Embryonic facial prominence (tissue), 1 donor: Measurements from ENCODE around the gene ADGRD1.

ENCODE experiments used
- DNase-seq: peaks from one replicate; pipeline ENCODE4 v3.0.0-alpha.2; 2016; ENCODE audit errors: extremely low spot score

Gene ADGRD1

GRCh38 chr12:131006036-131006735 is 52.5 kb downstream of the ADGRD1 start:
- DNase-seq = no peak

- DNase-seq = peak; percentile 43
Observed at GRCh38 chr12:131007031-131007739, 53.5 kb downstream of the ADGRD1 start.

GRCh38 chr12:131007740-131008117 is 54.0 kb downstream of the ADGRD1 start:
- DNase-seq = no peak

DNA sequence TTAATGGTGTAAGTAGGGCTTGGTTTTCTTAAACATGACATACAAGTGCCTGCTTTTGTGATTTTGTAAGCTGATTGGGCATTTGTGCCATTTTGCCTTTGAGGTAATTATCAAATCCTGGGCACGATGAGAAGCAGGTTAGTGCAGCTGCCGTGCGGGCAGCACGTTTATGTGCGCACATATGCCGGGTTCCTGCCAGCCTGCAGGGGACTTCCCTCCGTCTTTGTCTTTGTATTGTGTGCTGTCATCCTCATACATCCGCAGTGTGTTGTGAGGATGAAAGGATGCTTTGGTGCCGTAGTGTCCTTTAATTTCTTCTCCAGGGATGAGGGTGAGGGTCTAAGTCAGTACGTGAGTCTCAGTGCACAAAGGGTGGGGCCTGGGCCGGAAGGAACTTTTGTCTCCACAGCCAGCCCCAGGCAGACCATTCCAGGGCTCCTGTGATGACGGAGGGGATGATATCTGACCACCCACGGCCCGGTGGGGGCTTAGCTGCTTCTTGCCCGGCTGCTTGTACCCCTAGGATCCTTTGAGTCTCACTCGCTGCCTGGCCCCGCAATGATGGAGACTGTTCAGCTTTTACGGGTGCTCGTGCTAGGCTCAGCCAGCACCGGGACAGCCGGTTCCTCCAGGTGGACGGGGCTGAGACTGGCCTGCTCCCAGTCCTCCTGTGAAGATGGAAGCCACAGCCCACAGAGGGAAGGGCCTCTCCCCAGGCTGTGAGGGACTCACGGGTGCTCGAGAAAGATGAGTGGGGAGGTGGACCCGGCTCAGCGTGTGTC is 54.6 kb downstream of the ADGRD1 start:
- no peak for DNase-seq

- no peak for DNase-seq
Observed at GRCh38 chr12:131008913-131009270, 55.2 kb downstream of the ADGRD1 start.

DNA sequence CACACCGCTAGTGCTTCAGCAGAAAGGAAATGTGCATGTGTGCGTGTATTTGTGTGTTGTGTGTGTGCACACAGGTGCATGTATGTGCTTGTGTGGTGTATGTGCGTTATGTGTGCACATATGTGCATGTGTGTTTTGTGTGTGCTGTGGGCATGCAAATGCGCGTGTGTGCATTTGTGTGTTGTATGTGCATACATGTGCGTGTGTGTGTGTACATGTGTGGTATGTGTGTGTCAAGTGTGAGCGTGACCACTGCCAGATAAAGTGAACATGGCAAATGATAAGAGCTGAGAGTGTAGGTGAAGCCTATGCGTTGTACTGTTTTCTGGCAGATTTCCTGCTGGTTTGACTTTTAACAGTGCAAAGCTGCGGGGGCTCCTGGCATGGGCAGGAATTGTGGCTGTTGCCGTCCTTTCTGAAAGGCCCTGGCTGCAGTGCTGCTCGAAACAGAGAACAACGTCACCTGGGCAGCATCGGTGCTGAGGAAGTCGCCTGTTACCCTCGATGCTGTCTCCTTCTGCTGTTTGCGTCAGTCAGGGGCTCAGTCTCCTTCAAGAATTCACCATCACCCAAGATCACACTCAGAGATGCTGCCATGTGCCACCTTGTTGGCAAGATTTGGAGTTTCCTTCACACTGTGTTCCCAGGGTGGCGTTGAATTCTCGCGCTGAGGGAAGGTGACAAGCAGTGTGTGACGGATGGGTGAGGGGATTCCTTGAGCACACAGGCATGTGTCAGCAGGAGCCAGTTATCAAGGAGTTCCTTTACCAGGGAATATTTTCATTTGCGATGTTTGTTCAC is 56.1 kb downstream of the ADGRD1 start:
- DNase-seq = no peak

DNA sequence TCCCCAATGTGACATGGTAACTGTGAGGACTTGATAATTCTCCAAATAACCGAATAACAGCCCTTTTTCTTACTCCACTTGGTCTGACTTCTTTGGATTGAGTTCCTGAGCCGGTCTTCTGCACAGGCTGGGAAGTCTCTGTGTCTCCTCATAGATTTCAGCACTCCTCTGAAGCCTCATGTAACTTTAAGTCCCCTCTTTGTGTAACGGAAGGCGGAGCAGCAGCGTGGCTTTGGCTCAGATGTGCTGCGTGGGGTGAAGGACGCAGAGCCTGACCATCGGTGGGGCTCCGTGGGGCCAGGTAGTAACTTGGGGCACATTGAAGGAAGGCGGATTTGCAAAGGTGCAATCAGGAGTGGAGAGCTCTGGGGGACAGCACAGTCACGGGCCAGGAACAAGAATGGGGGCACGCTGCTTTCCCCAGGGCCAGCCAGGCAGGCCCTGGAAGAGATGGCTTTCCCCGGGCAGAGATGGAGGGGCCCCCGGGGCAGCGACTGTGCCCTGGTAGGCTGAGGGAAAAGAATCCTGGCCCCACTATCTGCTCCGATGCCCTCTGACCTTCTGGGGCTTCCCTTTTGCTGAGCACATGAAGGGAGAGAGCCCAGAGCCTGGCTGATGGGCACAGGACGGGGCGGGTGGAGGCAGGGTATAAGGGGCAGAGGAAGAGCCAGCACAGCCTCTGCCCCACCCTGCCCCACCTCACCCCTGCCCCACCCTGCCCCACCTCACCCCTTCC is 56.9 kb downstream of the ADGRD1 start:
- no peak for DNase-seq

DNA sequence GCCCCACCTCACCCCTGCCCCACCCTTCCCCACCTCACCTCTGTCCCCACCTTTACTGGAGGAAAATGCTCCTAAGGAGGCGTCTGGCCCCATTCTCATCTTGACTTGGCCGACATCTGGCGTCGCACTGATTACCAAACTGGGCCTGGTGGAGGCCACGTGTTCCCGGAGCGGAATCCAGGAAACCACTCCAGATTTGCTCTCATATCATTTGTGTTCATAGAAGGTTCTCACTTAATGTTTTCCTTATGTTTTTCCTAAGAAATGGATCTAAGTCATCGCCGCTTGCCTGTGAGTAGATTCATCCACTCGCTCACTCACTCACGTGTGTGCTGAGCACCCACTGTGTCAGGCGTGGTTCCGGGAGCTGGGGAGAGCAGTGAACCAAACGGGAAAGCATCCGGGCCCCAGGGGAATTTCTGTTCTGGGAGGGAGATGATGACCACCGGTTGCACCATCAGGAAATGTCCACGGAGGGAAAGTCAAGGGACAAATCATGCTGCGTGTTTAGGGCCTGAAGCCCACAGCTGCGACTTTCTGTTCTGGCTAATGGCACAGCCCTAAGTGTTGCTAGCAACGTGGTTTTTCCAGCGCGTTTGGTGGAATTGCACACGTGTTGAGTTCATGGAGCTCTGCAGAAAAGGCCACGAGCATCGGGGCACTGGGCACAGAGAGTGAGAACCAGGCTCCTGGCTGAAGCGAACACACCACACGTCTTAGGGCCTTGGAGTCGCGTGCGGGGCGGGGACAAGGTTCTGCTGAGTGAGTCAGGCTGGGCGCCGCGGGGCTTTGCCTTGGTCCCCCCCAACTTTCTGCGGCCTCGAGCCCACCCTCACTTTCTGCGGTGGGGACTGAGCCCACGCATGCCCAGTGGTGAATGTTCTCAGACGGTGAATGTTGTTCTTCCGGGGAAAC is 57.7 kb downstream of the ADGRD1 start:
- DNase-seq = peak; percentile 59

GRCh38 chr12:131012279-131013069 is 58.8 kb downstream of the ADGRD1 start:
- no peak for DNase-seq

DNA sequence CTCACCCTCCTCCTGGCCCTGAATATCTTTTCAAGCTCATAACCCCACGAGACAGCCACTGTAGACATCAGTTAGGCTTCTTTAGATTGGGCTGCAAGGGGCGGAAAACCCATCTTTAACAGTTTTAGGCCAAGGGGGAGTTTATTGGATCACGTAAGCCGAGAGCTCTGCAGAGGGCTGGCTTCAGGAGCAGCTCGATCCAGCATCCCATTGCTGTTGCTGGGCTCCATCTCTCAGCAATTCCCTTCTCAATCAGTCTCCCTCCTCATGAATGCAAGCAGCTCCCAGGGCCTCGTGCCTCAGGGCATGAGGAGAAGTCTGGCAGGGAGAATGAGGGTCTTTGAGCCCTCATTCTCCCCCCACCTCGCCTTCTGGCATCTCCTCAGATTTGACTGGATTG is 59.4 kb downstream of the ADGRD1 start:
- no peak for DNase-seq

GRCh38 chr12:131014343-131014742 is 60.6 kb downstream of the ADGRD1 start:
- no peak for DNase-seq

GRCh38 chr12:131015581-131016337 is 62.1 kb downstream of the ADGRD1 start:
- no peak for DNase-seq

DNA sequence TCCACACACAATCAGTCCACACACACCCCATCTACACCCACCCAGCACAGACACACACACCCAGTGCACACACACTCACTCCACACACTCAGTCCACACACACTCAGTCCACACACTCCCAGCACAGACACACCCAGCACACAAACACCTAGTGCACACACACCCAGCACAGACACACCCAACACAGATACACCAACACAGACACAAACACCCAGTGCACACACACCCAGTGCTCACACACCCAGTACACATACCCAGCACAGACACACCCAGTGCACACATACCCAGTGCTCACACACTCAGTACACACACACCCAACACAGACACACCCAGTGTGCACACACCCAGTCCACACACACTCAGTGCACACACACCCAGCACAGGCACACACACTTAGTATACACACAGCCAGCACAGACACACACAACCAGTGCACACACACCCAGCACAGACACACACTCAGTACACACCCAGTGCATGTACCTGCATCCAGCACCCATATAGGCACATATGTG is 63.8 kb downstream of the ADGRD1 start:
- DNase-seq = no peak

- no peak for DNase-seq
Observed at GRCh38 chr12:131018019-131018620, 64.4 kb downstream of the ADGRD1 start.

- no peak for DNase-seq
Observed at GRCh38 chr12:131018808-131019397, 65.2 kb downstream of the ADGRD1 start.

DNA sequence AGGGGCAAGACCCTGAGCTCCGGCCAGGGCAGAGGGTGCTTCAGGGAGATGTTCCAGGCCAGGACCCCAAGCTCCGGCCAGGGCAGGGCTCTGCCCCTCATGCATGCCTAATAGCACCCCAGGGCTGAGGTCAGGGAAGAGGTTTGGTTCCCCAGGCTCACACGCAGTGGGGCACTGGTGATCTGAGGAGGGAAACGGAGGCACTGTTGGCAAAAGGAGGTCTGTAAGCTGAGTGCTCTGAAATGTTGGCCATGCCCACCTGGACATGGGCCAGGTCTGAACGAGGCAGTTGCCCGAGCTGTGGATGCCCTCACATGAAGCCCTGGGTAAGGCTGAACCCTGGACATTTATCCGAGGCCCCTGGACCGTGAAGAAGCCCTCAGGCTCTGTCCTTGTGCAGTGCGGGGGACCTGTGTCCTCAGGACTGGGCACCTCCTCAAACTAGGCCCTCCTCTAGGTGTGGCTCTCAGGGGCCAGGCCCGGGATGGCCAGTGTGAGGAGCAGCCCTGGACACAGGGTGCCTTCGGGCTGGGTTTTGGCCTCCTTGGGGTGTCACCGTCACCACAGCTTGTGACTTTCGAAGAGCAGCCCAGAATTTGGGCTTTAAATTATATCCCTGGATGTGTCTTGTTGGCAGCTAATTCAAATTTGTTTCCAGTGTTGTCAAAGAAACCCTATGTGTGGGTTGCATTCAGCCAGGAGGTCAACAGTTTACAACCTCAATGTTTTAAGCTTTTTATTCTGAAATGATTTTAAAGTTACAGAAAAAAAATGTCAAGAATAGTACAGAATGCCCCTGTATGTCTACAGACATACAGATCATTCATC is 66.8 kb downstream of the ADGRD1 start:
- DNase-seq = no peak

GRCh38 chr12:131021154-131021541 is 67.4 kb downstream of the ADGRD1 start:
- DNase-seq = no peak
